A673 (cell line): ENCODE results near the gene KIF12.

Source experiments
- EZH2 ChIP-seq: fragments of 200-600 bp; sonication (generic); IDR thresholded peaks from 2 replicates; pipeline ENCODE4 v1.6.1; 2017; ENCODE audit warnings: borderline replicate concordance, low read depth, mild to moderate bottlenecking, mixed read lengths, antibody characterized with exemption, low read length; ENCODE audit not compliant: poor library complexity, severe bottlenecking
- TF ChIP-seq, protein P1 (sequence below): fragments of 300-800, 200-600 bp; sonication (generic); conservative IDR thresholded peaks from 2 replicates; pipeline ENCODE4 v1.5.1; 2017; ENCODE audit warnings: low read depth, mild to moderate bottlenecking, antibody characterized with exemption, low read length, moderate library complexity, mixed read lengths

DNA sequence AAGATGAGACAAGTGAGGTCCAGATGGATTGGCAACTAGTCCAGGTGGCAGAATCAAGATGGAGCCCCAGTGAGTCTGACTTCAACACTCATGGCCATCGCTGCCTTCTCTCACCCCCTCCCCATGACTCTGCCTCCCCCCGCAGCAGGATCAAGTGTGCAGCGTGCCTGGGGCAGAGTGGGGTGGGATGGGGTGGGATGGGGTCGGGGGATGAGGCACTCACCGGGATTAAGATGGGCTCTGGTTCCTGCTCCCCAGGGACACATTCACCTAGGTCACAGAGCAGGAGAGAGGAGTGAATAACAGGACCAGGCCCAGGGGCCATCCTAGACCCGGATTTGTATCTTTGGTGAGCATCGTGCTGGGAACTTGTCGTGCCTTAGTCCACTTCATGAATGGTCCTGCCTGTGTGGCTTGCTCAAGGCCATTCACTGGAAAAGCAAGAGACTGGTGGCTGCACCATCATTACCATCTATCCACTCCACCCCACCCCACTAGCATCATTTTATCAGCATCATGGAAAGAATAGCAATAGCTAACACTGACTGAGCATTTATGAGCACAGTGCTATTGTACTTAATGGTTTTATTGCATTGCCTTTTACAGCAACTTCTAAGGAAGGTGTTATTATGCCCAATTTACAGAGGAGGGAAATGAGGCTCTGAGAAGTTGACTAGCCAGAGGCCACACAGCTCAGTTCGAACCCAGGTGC lies 29.5 kb downstream of the KIF12 start:
- TF ChIP-seq, protein P1, sequence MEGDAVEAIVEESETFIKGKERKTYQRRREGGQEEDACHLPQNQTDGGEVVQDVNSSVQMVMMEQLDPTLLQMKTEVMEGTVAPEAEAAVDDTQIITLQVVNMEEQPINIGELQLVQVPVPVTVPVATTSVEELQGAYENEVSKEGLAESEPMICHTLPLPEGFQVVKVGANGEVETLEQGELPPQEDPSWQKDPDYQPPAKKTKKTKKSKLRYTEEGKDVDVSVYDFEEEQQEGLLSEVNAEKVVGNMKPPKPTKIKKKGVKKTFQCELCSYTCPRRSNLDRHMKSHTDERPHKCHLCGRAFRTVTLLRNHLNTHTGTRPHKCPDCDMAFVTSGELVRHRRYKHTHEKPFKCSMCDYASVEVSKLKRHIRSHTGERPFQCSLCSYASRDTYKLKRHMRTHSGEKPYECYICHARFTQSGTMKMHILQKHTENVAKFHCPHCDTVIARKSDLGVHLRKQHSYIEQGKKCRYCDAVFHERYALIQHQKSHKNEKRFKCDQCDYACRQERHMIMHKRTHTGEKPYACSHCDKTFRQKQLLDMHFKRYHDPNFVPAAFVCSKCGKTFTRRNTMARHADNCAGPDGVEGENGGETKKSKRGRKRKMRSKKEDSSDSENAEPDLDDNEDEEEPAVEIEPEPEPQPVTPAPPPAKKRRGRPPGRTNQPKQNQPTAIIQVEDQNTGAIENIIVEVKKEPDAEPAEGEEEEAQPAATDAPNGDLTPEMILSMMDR: no peak
- TF ChIP-seq EZH2: no peak
